ENCODE measurements around the gene PIP5K1C. TPM values are rescaled to one million over a fixed set of nuclear protein-coding genes. Genes with fewer than 3 reads are reported as not detected.
A peak's percentile ranks its signal among the peaks of the same experiment; 100 is the strongest.

Gene PIP5K1C
- total and polyA plus RNA-seq, 9 of the 15 experiments (the other 6 are each of a cell fraction or from before 2014, with no cell fraction given): 0.38 to 22.1 (median 4.1) TPM

DNA sequence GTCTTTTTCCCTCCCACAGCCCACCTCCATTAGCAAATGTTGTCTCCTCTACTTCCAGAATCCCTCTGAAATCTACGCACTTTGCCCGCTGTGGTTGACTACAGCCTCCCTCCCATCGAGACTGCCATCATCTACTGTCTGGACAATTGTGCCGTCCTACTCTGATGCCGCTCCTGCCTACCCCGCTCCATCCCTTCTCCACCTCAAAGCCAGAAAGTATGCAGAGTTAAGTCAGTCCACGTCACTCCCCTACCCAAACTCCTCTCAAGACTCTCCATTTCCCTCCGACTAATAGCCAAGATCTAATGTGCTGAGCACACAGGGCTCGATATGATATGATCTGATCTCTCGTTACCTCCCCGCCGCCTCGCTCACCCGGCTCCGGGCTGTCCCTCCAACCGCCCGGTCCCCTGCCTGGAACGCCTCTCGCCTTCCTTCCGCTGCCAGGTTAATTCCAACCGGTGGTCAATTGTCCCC lies 74.2 kb downstream of the PIP5K1C start (continued):
- TF ChIP-seq YY1 (IDR thresholded peaks at IDR 0.05; ENCODE audit: borderline replicate concordance in 1 of 3, control insufficient read depth in 1 of 3, extremely low read depth in 1 of 3, insufficient read depth in 3 of 3, insufficient read length in 1 of 3, insufficient replicate concordance in 2 of 3, low read depth in 1 of 3, low read length in 2 of 3) (no peak), ZNF76 (CRISPR knock-in tag; IDR thresholded peaks at IDR 0.05; ENCODE audit: borderline replicate concordance) (no peak), ZNF584 (CRISPR knock-in tag; IDR thresholded peaks at IDR 0.05; ENCODE audit: low read depth) (no peak), CHD1 (IDR thresholded peaks at IDR 0.05; ENCODE audit: low read length) (peak; percentile 79), HDAC8 (tag; IDR thresholded peaks at IDR 0.05) (no peak), PPARD (CRISPR knock-in tag; IDR thresholded peaks at IDR 0.05) (no peak), DPF2 (IDR thresholded peaks at IDR 0.05) (no peak), NCOA6 (IDR thresholded peaks at IDR 0.05) (no peak), SMARCA4 (IDR thresholded peaks at IDR 0.05) (no peak), ZNF436 (CRISPR knock-in tag; IDR thresholded peaks at IDR 0.05) (no peak), MBD2 (IDR thresholded peaks at IDR 0.05; ENCODE audit: borderline replicate concordance, low read depth) (no peak), FOXA1 (IDR thresholded peaks at IDR 0.05; ENCODE audit: borderline replicate concordance) (no peak), GABPA (tag; conservative IDR thresholded peaks at IDR 0.05; ENCODE audit: low read depth) (no peak), ZBED1 (IDR thresholded peaks at IDR 0.05) (no peak), KAT7 (CRISPR knock-in tag; IDR thresholded peaks at IDR 0.05; ENCODE audit: borderline replicate concordance) (0 out of 2 replicates have a peak, but pooled peaks have one; percentile 20), DACH1 (IDR thresholded peaks at IDR 0.05; ENCODE audit: partially characterized antibody) (peak; percentile 22), TCF7 (IDR thresholded peaks at IDR 0.05; ENCODE audit: borderline replicate concordance) (no peak), ZNF174 (CRISPR knock-in tag; IDR thresholded peaks at IDR 0.05) (no peak), OTX1 (CRISPR knock-in tag; IDR thresholded peaks at IDR 0.05) (no peak), MED1 (CRISPR knock-in tag; IDR thresholded peaks at IDR 0.05; ENCODE audit: borderline replicate concordance) (0 out of 2 replicates have a peak, but pooled peaks have one; percentile 52), NCOA2 (IDR thresholded peaks at IDR 0.05; ENCODE audit: partially characterized antibody in 2 of 2) (no peak), SMARCE1 (IDR thresholded peaks at IDR 0.05) (0 out of 2 replicates have a peak, but pooled peaks have one; percentile 18)
- TF ChIP-seq, protein P1, sequence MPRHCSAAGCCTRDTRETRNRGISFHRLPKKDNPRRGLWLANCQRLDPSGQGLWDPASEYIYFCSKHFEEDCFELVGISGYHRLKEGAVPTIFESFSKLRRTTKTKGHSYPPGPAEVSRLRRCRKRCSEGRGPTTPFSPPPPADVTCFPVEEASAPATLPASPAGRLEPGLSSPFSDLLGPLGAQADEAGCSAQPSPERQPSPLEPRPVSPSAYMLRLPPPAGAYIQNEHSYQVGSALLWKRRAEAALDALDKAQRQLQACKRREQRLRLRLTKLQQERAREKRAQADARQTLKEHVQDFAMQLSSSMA (CRISPR knock-in tag; IDR thresholded peaks at IDR 0.05): no peak
- TF ChIP-seq, protein P2, sequence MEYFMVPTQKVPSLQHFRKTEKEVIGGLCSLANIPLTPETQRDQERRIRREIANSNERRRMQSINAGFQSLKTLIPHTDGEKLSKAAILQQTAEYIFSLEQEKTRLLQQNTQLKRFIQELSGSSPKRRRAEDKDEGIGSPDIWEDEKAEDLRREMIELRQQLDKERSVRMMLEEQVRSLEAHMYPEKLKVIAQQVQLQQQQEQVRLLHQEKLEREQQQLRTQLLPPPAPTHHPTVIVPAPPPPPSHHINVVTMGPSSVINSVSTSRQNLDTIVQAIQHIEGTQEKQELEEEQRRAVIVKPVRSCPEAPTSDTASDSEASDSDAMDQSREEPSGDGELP (CRISPR knock-in tag; IDR thresholded peaks at IDR 0.05; ENCODE audit: borderline replicate concordance): peak; percentile 38; the same call in 1 of the 2 replicates
- TF ChIP-seq, protein P3, sequence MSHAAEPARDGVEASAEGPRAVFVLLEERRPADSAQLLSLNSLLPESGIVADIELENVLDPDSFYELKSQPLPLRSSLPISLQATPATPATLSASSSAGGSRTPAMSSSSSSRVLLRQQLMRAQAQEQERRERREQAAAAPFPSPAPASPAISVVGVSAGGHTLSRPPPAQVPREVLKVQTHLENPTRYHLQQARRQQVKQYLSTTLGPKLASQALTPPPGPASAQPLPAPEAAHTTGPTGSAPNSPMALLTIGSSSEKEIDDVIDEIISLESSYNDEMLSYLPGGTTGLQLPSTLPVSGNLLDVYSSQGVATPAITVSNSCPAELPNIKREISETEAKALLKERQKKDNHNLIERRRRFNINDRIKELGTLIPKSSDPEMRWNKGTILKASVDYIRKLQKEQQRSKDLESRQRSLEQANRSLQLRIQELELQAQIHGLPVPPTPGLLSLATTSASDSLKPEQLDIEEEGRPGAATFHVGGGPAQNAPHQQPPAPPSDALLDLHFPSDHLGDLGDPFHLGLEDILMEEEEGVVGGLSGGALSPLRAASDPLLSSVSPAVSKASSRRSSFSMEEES (CRISPR knock-in tag; IDR thresholded peaks at IDR 0.05): no peak
- TF ChIP-seq, protein P4, sequence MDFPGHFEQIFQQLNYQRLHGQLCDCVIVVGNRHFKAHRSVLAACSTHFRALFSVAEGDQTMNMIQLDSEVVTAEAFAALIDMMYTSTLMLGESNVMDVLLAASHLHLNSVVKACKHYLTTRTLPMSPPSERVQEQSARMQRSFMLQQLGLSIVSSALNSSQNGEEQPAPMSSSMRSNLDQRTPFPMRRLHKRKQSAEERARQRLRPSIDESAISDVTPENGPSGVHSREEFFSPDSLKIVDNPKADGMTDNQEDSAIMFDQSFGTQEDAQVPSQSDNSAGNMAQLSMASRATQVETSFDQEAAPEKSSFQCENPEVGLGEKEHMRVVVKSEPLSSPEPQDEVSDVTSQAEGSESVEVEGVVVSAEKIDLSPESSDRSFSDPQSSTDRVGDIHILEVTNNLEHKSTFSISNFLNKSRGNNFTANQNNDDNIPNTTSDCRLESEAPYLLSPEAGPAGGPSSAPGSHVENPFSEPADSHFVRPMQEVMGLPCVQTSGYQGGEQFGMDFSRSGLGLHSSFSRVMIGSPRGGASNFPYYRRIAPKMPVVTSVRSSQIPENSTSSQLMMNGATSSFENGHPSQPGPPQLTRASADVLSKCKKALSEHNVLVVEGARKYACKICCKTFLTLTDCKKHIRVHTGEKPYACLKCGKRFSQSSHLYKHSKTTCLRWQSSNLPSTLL (IDR thresholded peaks at IDR 0.05): no peak
